Activated CD8-positive, alpha-beta T cell treated with anti-CD3 and anti-CD28 coated beads, Interleukin-2, amount 10 ng/mL, durations not matched to agents 7 days and 5 days (primary cell): ENCODE data around the gene TRIM43B. TPM values are rescaled to one million over a fixed set of nuclear protein-coding genes. Genes with fewer than 3 reads are reported as not detected.
"Not testable (repeated sequence)": the region's sequence is repeated elsewhere in the genome, so short reads cannot be mapped to it uniquely, and the experiment has no call there.

Experiments
- ATAC-seq: fragments of 150-1000 bp; cut with Tn5 transposase; one replicate; pipeline ENCODE4 v1.10.0; 2021; ENCODE audit warnings: moderate library complexity
- CTCF ChIA-PET: fragments of 350-600 bp; sonication (Branson Sonifier 250); formaldehyde crosslinking; loops from one replicate; lab custom pipeline; 2021; ENCODE audit warnings: antibody characterized with exemption; lab: Charles Lee
- POLR2A ChIA-PET: fragments of 350-600 bp; sonication (Branson Sonifier 250); formaldehyde crosslinking; loops from one replicate; lab custom pipeline; 2021; ENCODE audit warnings: antibody characterized with exemption; lab: Charles Lee
- DNase-seq: peaks from one replicate; pipeline ENCODE4 v3.0.0-alpha.2; 2020
- H3K27ac Mint-ChIP-seq: one replicate; pipeline ENCODE4 v1.8.0; 2021; ENCODE audit warnings: mild to moderate bottlenecking, mixed read lengths
- H3K27me3 Mint-ChIP-seq: one replicate; pipeline ENCODE4 v1.8.0; 2021; ENCODE audit warnings: low read depth, mixed read lengths
- H3K36me3 Mint-ChIP-seq: one replicate; pipeline ENCODE4 v1.8.0; 2021; ENCODE audit warnings: low read depth, mixed read lengths
- H3K4me1 Mint-ChIP-seq: one replicate; pipeline ENCODE4 v1.8.0; 2021; ENCODE audit warnings: low read depth, mixed read lengths
- H3K4me3 Mint-ChIP-seq: one replicate; pipeline ENCODE4 v1.8.0; 2021; ENCODE audit warnings: mild to moderate bottlenecking, mixed read lengths
- H3K9me3 Mint-ChIP-seq: one replicate; pipeline ENCODE4 v1.8.0; 2022; ENCODE audit warnings: mixed read lengths; ENCODE audit not compliant: insufficient read depth
- total RNA-seq, 2 experiments: library from RNA; stranded (reverse); gene quantifications; one replicate each; pipeline ENCODE4 v1.2.3, GENCODE V29; 2021

The TRIM43B gene
- total RNA-seq, 2 experiments from 2014 or later, result not detected

DNA sequence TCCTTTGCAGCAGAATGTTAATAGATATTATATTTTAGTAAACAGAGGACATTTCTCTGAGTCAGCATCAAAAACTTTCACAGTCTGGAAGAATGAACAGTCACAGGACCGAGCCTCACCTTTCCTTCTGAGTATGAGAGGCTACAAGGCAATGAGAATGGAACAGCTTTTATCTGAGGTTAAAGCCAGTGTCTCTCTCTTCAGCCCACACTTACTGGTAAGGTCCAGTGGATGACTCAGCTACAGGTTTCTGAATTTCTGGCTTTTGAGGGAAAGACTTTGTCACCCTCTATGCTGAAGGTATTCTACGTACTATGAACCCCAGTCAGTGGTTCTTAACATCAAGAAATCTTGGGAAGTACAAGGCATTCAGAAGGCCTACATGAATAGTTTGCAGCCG is 9.5 kb downstream of the TRIM43B start:
- H3K27ac Mint-ChIP-seq, DNase-seq, ATAC-seq, H3K27me3 Mint-ChIP-seq, POLR2A ChIA-PET, H3K4me1 Mint-ChIP-seq, H3K4me3 Mint-ChIP-seq, H3K9me3 Mint-ChIP-seq, H3K36me3 Mint-ChIP-seq, CTCF ChIA-PET: not testable (repeated sequence)

DNA sequence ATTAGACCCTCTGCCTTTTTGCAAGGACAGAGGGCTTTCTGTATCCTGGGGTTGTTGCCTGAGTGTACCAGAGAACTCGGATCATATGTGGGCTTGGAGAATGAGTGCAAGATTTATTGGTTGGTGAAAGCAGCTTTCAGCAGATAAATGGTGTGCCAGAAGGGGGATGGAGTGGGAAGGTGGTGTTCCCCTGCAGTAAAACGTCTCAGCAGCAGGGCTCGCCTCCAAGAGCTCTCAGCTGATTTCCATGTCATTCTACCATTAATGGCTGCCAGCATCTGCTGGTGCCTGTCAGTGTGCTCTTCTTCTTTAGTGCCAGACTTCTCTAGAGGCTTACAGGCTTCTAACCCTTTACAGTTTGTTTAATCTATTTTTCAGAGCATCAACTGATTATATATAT is 16.6 kb downstream of the TRIM43B start:
- H3K27ac Mint-ChIP-seq, H3K4me1 Mint-ChIP-seq, DNase-seq, H3K36me3 Mint-ChIP-seq, ATAC-seq, POLR2A ChIA-PET, H3K9me3 Mint-ChIP-seq, H3K4me3 Mint-ChIP-seq, CTCF ChIA-PET, H3K27me3 Mint-ChIP-seq: not testable (repeated sequence)

DNA sequence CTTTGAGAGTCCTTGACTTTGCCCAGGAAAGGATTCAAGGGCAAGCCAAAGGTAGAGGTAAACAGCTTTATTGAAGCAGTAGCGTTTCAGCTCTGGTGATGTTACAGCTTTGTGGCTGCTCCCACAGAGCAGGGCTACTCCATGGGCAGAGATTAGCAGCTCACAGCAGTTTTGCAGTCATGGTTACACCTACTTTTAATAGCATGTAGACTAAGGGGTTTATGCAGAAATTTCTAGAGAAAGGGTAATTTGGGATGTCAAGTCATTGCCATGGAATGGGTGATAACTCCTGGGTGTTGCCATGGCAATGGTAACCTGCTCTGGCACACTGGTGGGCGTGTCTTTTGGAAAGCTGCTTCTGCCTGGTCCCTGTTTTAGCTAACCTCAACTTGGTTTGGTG is 18.0 kb downstream of the TRIM43B start:
- POLR2A ChIA-PET, H3K27ac Mint-ChIP-seq, H3K4me3 Mint-ChIP-seq, DNase-seq, H3K4me1 Mint-ChIP-seq, H3K9me3 Mint-ChIP-seq, H3K36me3 Mint-ChIP-seq, CTCF ChIA-PET, ATAC-seq, H3K27me3 Mint-ChIP-seq: not testable (repeated sequence)

DNA sequence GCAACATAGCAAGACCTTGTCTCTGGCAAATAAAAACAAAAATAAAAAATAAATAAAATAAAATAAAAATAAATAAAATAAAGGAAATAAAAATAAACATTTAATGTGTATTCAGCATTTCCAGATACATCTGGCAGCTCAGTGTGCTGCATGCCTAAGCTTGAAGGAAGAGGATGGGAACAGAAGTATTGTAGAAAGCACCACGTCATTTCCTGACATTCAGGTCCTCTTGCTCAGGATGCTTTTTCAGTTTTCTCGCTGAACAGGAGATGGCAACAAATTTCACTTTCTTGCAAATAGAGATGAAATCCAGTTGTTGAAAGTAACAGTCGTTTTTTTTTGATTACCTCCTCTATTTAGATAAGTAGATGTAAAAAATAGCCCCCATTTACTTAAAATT is 21.3 kb downstream of the TRIM43B start:
- H3K9me3 Mint-ChIP-seq, H3K27ac Mint-ChIP-seq, H3K4me3 Mint-ChIP-seq, DNase-seq, H3K4me1 Mint-ChIP-seq, H3K36me3 Mint-ChIP-seq, POLR2A ChIA-PET, CTCF ChIA-PET, ATAC-seq, H3K27me3 Mint-ChIP-seq: not testable (repeated sequence)

DNA sequence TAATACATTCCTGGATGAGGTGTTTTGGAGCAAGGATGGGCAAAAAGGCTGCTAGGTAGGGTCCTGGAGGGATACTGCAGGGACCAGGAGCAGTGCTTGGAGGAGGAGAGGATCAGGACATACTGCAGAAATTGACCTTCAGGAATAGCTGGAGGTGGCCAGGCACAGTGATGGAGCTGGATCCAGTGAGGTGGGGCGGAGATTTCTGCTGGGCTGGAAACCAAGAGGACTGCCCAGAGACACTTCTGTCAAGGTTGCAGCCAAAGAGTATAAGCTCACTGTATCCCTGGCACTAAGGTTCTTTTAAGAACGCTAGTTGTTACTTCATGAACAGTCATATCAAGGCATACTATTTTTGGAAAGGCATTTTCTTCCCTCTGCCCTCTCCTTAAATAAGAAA is 39.2 kb downstream of the TRIM43B start:
- CTCF ChIA-PET, H3K36me3 Mint-ChIP-seq, H3K9me3 Mint-ChIP-seq, H3K4me1 Mint-ChIP-seq, H3K27me3 Mint-ChIP-seq, H3K27ac Mint-ChIP-seq, H3K4me3 Mint-ChIP-seq, POLR2A ChIA-PET, DNase-seq, ATAC-seq: not testable (repeated sequence)

DNA sequence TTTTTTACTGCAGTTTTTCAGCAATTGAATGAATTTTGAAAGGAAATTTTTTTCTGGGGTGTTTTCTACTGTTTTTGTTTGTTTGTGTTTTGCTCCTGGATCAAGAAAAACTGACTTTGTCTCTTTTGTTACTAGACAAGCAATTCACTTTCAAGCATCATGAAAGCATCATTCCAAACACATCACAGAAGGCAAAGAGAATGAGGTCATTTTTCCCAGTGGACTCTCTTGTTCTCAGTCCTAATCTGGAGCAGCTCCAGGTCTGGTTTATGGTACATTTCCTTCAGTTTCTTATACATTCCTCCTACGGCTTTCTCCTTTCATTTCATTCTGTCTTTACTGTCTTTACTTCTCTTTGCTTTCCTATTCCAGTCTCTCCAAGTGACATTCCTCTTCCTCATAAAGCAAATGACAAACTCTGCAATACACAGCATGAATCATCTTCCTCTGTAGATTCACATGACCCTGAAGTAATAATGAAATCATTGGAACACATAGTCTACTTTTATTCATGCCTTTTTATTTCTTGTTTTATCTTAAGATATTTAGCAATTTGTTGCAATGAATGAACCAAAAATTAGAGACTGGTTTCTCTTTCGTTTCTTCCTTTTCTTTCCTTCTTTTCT is 42.0 kb downstream of the TRIM43B start:
- H3K4me3 Mint-ChIP-seq, H3K27me3 Mint-ChIP-seq, POLR2A ChIA-PET, H3K4me1 Mint-ChIP-seq, H3K36me3 Mint-ChIP-seq, ATAC-seq, DNase-seq, H3K27ac Mint-ChIP-seq, H3K9me3 Mint-ChIP-seq, CTCF ChIA-PET: not testable (repeated sequence)

DNA sequence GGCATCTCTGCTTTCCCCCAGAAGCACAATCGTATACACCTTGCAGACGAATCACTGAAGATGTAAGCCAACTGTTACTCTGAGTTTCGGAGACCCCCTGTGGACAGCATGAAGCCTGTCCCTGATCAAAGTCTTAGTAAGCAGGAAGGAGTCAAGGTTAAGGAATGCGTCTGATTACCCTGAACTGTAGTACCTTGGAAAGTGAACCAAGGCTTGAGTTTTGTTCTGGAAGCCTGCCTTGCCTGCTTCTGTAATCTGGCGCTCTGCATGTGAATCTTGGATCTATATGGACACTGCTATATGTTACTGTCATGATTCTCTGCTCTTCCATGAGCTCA is 48.7 kb downstream of the TRIM43B start:
- ATAC-seq, POLR2A ChIA-PET, H3K27ac Mint-ChIP-seq, H3K9me3 Mint-ChIP-seq, H3K36me3 Mint-ChIP-seq, H3K4me3 Mint-ChIP-seq, DNase-seq, H3K4me1 Mint-ChIP-seq, H3K27me3 Mint-ChIP-seq, CTCF ChIA-PET: not testable (repeated sequence)

DNA sequence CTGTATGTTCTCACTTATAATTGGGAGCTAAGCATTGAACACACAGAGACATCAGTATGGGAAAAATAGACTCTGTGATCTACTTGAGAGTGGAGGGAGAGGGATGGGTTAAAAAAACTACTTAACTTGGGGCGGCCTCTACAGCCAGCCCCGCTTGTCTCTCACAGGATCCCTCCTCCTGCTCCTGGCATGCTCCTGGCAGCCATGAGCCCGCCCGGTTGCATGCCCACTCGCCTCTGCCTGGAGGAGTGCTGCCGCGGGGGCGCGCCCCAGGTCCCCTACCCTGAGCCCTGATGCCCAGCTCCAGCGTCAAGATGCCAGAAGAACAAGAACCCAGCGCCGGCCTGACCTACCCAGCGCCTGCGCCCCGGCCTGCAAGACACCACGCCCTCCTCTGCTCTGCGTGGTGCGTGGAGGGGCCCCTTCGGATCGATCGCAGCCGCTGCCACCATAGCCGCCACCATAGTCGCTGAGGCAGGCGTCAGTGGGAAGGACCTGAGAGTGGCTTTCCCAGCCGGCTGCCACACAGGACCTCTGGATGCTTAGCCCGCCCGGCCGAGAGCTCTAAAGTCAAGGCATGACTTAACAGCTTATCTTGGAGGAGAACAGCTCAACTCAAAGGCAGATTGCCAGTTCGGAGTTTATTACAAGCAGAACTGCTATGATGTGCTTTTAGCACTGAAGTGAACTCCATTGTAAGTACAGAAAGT is 49.2 kb downstream of the TRIM43B start:
- DNase-seq, H3K4me3 Mint-ChIP-seq, H3K36me3 Mint-ChIP-seq, CTCF ChIA-PET, ATAC-seq, H3K4me1 Mint-ChIP-seq, H3K9me3 Mint-ChIP-seq, H3K27me3 Mint-ChIP-seq, POLR2A ChIA-PET, H3K27ac Mint-ChIP-seq: not testable (repeated sequence)

DNA sequence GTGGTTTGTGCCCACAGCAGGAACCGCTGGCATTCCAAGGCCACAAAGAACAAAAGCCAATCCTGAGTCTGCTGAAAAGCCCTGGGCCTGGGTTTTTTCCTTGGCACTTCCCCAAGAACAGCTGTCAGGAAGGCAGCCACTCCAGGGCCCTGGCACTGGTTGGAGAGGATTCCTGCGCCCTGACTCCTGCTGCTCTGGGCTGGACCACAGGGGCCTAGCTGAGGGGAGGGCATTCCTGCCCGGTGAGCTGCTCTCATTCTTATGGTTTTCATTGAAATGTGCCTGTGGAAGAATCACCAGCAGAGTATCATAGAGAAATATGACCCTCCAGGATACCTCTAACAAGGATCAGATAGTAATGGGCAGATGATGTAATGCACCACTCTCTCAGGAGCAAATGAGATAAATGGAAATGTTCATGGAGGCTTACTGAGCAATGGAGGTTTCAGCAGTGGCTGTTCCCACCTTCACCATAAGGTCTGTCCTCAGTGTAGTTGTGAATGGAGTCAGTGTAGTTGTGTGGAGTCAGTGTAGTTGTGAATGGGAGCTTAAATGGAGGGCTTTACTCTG is 50.0 kb downstream of the TRIM43B start:
- H3K4me1 Mint-ChIP-seq, H3K9me3 Mint-ChIP-seq, H3K27me3 Mint-ChIP-seq, CTCF ChIA-PET, ATAC-seq, POLR2A ChIA-PET, H3K4me3 Mint-ChIP-seq, DNase-seq, H3K27ac Mint-ChIP-seq, H3K36me3 Mint-ChIP-seq: not testable (repeated sequence)

DNA sequence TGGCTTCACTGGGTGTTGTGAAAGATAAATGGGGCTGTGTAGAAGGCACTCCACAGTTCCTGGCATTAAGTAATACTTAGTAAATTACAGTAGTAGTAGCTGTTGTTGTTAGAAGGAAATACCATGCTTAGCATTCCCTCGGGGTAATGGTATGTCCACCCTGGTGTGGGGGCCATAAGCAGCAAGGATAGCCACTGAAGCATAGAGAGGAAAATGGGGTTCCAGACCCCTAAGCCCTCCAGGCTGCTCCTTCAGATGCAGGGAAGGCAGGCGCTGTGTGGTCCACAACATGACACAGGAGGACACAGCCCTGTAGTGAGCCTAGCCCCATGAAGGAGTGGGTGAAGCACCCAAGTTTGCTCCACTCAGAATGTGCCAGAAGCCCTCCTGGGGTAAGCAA is 50.6 kb downstream of the TRIM43B start:
- ATAC-seq, H3K27ac Mint-ChIP-seq, CTCF ChIA-PET, DNase-seq, H3K27me3 Mint-ChIP-seq, H3K36me3 Mint-ChIP-seq, H3K9me3 Mint-ChIP-seq, POLR2A ChIA-PET, H3K4me1 Mint-ChIP-seq, H3K4me3 Mint-ChIP-seq: not testable (repeated sequence)

DNA sequence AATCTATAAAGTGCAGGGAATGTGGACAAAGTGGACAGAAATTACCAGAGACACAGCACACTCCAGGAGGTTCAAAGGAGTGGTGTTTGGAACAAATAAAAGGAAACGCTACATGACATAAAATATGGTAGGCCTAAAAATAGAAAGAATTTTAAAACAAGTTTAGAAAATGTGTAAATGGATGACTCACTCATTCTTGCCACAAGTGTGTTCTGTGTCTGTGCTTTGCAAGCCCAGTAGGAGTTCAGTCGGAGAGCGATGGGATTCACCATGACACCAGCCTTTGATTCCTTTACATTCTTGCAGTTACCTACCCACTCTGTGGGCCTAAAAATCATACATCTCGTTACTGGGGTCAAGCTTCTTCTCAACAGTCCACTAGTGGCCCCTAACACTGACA is 51.2 kb downstream of the TRIM43B start:
- H3K9me3 Mint-ChIP-seq, H3K27ac Mint-ChIP-seq, CTCF ChIA-PET, H3K4me3 Mint-ChIP-seq, ATAC-seq, H3K36me3 Mint-ChIP-seq, DNase-seq, H3K27me3 Mint-ChIP-seq, H3K4me1 Mint-ChIP-seq, POLR2A ChIA-PET: not testable (repeated sequence)

DNA sequence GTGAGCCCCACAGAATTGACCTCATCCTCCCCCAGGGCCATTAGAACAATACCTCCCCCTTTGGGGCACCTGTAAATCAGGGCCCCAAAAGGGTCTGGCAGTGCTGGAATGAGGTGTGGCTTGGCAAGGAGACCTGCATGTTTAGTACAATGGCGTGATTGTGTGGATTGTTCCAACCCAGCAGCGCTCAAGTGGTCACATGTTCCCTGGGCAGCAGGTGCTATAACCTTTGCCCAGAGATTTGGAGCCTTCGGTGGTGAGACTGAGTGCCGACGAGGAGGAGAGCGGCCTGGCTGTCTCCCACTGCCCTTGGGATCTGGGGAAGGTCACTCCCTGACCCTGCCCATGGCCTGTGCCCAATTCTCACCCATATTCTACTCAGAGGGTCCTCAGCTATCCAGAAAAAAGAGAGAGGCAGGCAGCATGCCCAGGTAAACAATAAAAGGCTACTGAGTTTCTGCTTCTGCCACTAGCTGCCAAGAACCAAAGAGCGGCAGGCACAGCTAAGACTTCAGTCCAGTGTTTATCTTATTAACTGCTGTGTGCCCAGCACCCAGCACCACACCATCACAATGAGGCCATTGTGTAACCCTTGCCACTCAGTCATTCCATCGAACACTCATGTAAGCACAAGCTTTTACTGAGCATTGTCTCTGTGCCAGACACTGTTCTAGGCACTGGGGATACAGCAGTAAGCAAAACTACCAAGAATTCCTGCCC is 54.6 kb downstream of the TRIM43B start:
- H3K27ac Mint-ChIP-seq, POLR2A ChIA-PET, H3K4me3 Mint-ChIP-seq, DNase-seq, CTCF ChIA-PET, H3K4me1 Mint-ChIP-seq, H3K36me3 Mint-ChIP-seq, H3K27me3 Mint-ChIP-seq, ATAC-seq, H3K9me3 Mint-ChIP-seq: not testable (repeated sequence)
